NB4 (cell line): ENCODE data around the gene POU4F3.
"Not testable (repeated sequence)": the region's sequence is repeated elsewhere in the genome, so short reads cannot be mapped to it uniquely, and the experiment has no call there.

Experiments used
- MYC ChIP-seq: IDR thresholded peaks from 2 replicates; pipeline ENCODE4 v1.6.1; 2011; ENCODE audit warnings: low read depth, low read length
- POLR2A ChIP-seq: IDR thresholded peaks from 2 replicates; pipeline ENCODE4 v1.6.1; 2011; ENCODE audit warnings: mild to moderate bottlenecking; ENCODE audit not compliant: insufficient read length; ENCODE audit errors: extremely low read depth
- TF ChIP-seq, protein P1 (sequence below): IDR thresholded peaks from one replicate; pipeline ENCODE4 v1.5.1; 2012; ENCODE audit warnings: low read depth, low read length
- TF ChIP-seq, protein P2 (sequence below): IDR thresholded peaks from 2 replicates; pipeline ENCODE4 v1.6.1; 2011; ENCODE audit warnings: low read depth, low read length

DNA sequence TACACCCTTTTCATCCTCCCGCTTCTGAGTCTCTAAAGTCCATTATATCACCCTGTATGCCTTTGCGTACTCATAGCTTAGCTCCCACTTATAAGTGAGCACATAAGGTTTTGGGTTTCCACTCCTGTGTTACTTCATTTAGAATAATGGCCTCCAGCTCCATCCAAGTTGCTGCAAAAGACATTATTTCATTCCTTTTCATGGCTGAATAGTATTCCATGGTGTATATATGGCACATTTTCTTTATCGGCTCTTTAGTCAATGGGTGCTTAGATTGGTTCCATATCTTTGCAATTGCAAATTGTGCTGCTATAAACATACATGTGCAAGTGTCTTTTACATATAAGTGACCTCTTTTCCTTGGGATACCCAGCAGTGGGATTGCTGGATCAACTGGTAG lies 39.7 kb upstream of the POU4F3 start:
- not testable (repeated sequence) for TF ChIP-seq MYC, POLR2A
- TF ChIP-seq, protein P1, sequence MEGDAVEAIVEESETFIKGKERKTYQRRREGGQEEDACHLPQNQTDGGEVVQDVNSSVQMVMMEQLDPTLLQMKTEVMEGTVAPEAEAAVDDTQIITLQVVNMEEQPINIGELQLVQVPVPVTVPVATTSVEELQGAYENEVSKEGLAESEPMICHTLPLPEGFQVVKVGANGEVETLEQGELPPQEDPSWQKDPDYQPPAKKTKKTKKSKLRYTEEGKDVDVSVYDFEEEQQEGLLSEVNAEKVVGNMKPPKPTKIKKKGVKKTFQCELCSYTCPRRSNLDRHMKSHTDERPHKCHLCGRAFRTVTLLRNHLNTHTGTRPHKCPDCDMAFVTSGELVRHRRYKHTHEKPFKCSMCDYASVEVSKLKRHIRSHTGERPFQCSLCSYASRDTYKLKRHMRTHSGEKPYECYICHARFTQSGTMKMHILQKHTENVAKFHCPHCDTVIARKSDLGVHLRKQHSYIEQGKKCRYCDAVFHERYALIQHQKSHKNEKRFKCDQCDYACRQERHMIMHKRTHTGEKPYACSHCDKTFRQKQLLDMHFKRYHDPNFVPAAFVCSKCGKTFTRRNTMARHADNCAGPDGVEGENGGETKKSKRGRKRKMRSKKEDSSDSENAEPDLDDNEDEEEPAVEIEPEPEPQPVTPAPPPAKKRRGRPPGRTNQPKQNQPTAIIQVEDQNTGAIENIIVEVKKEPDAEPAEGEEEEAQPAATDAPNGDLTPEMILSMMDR, result not testable (repeated sequence)
- TF ChIP-seq, protein P2, sequence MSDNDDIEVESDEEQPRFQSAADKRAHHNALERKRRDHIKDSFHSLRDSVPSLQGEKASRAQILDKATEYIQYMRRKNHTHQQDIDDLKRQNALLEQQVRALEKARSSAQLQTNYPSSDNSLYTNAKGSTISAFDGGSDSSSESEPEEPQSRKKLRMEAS, result not testable (repeated sequence)
